B cell (primary cell): ENCODE data around the gene STAT5B.
"Not testable (repeated sequence)": the region's sequence is repeated elsewhere in the genome, so short reads cannot be mapped to it uniquely, and the experiment has no call there.

Experiments
- CTCF ChIP-seq: fragments of 200-600 bp; IDR thresholded peaks from one replicate; pipeline ENCODE4 v1.8.0; 2022; ENCODE audit warnings: antibody characterized with exemption, mild to moderate bottlenecking
- EZH2 ChIP-seq: IDR thresholded peaks from 2 replicates; pipeline ENCODE4 v1.6.1; 2012; ENCODE audit warnings: borderline replicate concordance, low read depth, mild to moderate bottlenecking, moderate library complexity, low read length; ENCODE audit not compliant: insufficient read depth, poor library complexity, severe bottlenecking

- not testable (repeated sequence) for TF ChIP-seq CTCF, EZH2
Measured at GRCh38 chr17:42211921-42212341, 64.3 kb downstream of the STAT5B start.
